Activated CD8-positive, alpha-beta T cell treated with anti-CD3 and anti-CD28 coated beads for 36 hours (primary cell): ENCODE results near the gene NEK7. TPM values are rescaled to one million over a fixed set of nuclear protein-coding genes. Genes with fewer than 3 reads are reported as not detected.

Experiments used
- ATAC-seq: fragments of 200-7000 bp; cut with Tn5 transposase; one replicate; pipeline ENCODE4 v1.10.0; 2021; ENCODE audit warnings: mild to moderate bottlenecking, moderate library complexity
- CTCF ChIA-PET: fragments of 350-600 bp; sonication (Branson Sonifier 250); formaldehyde crosslinking; loops from one replicate; lab custom pipeline; 2021; ENCODE audit warnings: antibody characterized with exemption; lab: Charles Lee
- POLR2A ChIA-PET: fragments of 350-600 bp; sonication (Branson Sonifier 250); formaldehyde crosslinking; loops from one replicate; lab custom pipeline; 2021; ENCODE audit warnings: antibody characterized with exemption; lab: Charles Lee
- DNase-seq: peaks from one replicate; pipeline ENCODE4 v3.0.0-alpha.2; 2020
- H3K27ac Mint-ChIP-seq: one replicate; pipeline ENCODE4 v1.8.0; 2021; ENCODE audit warnings: mild to moderate bottlenecking, mixed read lengths
- H3K27me3 Mint-ChIP-seq: one replicate; pipeline ENCODE4 v1.8.0; 2021; ENCODE audit warnings: mixed read lengths
- H3K36me3 Mint-ChIP-seq: one replicate; pipeline ENCODE4 v1.8.0; 2021; ENCODE audit warnings: low read depth, mixed read lengths
- H3K4me1 Mint-ChIP-seq: one replicate; pipeline ENCODE4 v1.8.0; 2021; ENCODE audit warnings: low read depth, mixed read lengths
- H3K4me3 Mint-ChIP-seq: one replicate; pipeline ENCODE4 v1.8.0; 2021; ENCODE audit warnings: mild to moderate bottlenecking, moderate library complexity, mixed read lengths
- H3K9me3 Mint-ChIP-seq: one replicate; pipeline ENCODE4 v1.8.0; 2021; ENCODE audit warnings: mixed read lengths
- CTCF ChIP-seq: fragments of 200-600 bp; IDR thresholded peaks from one replicate; pipeline ENCODE4 v1.8.0; 2022; ENCODE audit warnings: antibody characterized with exemption, mild to moderate bottlenecking
- intact Hi-C: fragments of 100-400 bp; cut with micrococcal nuclease; formaldehyde crosslinking; loops from one replicate; pipeline ENCODE4 v1.10.0; 2022
- total RNA-seq, 2 experiments: library from RNA; stranded (reverse); gene quantifications; one replicate each; pipeline ENCODE4 v1.2.3, GENCODE V29; 2021

NEK7 gene
- total RNA-seq, 2 experiments from 2014 or later: 71.4 to 76.4 TPM

GRCh38 chr1:198333744-198334143 is 176.9 kb downstream of the NEK7 start:
- ChIA-PET POLR2A (no interaction called here), CTCF (no interaction called here)
- intact Hi-C loops: no loop called here
- TF ChIP-seq CTCF: no peak
- Mint-ChIP-seq H3K9me3 (no peaks in the 10 kb centered on the region), H3K36me3 (no peaks in the 10 kb centered on the region), H3K27ac (no peak overlapping the region), H3K4me3 (no peak overlapping the region), H3K27me3 (peaks cover 6% of the 10 kb centered on the region), H3K4me1 (no peaks in the 10 kb centered on the region)
- ATAC-seq (no peak), DNase-seq (no peak)

DNA sequence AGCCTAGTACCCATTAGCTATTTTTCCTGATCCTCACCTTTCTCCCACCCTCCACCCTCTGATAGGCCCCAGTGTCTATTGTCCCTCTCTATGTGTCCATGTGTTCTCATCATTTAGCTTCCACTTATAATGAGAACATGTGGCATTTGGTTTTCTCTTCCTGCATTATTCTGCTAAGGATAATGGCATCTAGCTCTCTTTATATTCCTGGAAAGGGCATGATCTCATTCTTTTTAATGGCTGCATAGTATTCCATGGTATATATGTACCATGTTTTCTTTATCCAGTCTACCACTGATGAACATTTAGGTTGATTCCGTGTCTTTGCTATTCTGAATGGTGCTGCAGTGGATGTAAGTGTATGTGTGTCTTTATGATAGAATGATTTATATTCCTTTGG is 178.9 kb downstream of the NEK7 start:
- H3K9me3 Mint-ChIP-seq: no peaks in the 10 kb centered on the region
- H3K4me1 Mint-ChIP-seq: no peaks in the 10 kb centered on the region
- no peak overlapping the region for H3K27ac Mint-ChIP-seq
- POLR2A ChIA-PET: no interaction called here
- TF ChIP-seq CTCF: no peak
- no peak overlapping the region for H3K4me3 Mint-ChIP-seq
- intact Hi-C loops: no loop called here
- H3K27me3 Mint-ChIP-seq: peaks cover 4% of the 10 kb centered on the region
- ATAC-seq: no peak
- no peak for DNase-seq
- CTCF ChIA-PET: no interaction called here
- no peaks in the 10 kb centered on the region for H3K36me3 Mint-ChIP-seq

GRCh38 chr1:198337886-198338285 is 181.1 kb downstream of the NEK7 start:
- no peaks in the 10 kb centered on the region for H3K4me1 Mint-ChIP-seq
- ChIA-PET POLR2A (no interaction called here), CTCF (no interaction called here)
- no peak for DNase-seq
- no peaks in the 10 kb centered on the region for H3K9me3 Mint-ChIP-seq
- H3K4me3 Mint-ChIP-seq: no peak overlapping the region
- intact Hi-C loops: no loop called here
- no peak for ATAC-seq
- peaks cover 1% of the 10 kb centered on the region for H3K27me3 Mint-ChIP-seq
- no peak for TF ChIP-seq CTCF
- H3K27ac Mint-ChIP-seq: no peak overlapping the region
- no peaks in the 10 kb centered on the region for H3K36me3 Mint-ChIP-seq

DNA sequence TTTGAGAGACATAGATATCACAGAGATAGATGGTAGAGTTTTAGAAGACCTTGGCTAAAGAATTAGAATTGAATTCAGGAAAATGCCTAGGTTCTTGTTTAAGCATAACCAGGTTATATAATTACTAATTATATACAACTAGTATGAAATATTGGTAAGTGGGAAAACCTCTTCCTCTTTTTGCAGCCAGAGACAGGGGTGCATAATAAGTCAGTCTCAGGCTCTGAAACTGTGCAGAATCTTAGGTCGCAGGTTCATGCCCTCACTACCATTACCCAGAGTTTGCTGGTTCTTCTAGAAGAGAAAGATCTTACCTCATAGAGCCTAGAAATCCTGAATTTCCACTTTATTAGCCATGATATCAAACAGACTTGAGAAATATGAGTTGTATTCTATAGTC is 183.3 kb downstream of the NEK7 start:
- Mint-ChIP-seq H3K27me3 (peaks cover 1% of the 10 kb centered on the region), H3K4me3 (no peak overlapping the region), H3K4me1 (no peaks in the 10 kb centered on the region), H3K9me3 (no peaks in the 10 kb centered on the region), H3K36me3 (no peaks in the 10 kb centered on the region), H3K27ac (no peak overlapping the region)
- no peak for DNase-seq
- no peak for TF ChIP-seq CTCF
- POLR2A ChIA-PET: no interaction called here
- ATAC-seq: no peak
- intact Hi-C loops: no loop called here
- CTCF ChIA-PET: no interaction called here

- CTCF ChIA-PET: interaction anchor here (1.5 to 1.7 kb wide), 2 partner anchors 11 to 12 kb away, joined by 3 to 4 read pairs; no protein-coding TSS in a partner anchor
- intact Hi-C loops: no loop called here
- no peak for DNase-seq
- POLR2A ChIA-PET: no interaction called here
- Mint-ChIP-seq H3K27ac (no peak overlapping the region), H3K4me3 (no peak overlapping the region), H3K9me3 (no peaks in the 10 kb centered on the region), H3K4me1 (no peaks in the 10 kb centered on the region), H3K27me3 (peaks cover 2% of the 10 kb centered on the region), H3K36me3 (no peaks in the 10 kb centered on the region)
- TF ChIP-seq CTCF: no peak
- no peak for ATAC-seq
Measured at GRCh38 chr1:198346178-198346577, 189.4 kb downstream of the NEK7 start.
